Osteoblast (primary cell): Measurements from ENCODE around the gene LCN12. TPM values are rescaled to one million over a fixed set of nuclear protein-coding genes. Genes with fewer than 3 reads are reported as not detected.

ENCODE experiments used
- DNase-seq: peaks from one replicate; pipeline ENCODE4 v3.0.0; 2011; ENCODE audit warnings: low spot score, mixed read lengths; ENCODE audit not compliant: insufficient read length; ENCODE audit errors: missing footprints
- H2AFZ ChIP-seq: 2 replicates; pipeline ENCODE4 v1.6.0; 2011; ENCODE audit warnings: mild to moderate bottlenecking, low read length
- H3K27ac ChIP-seq: 2 replicates; pipeline ENCODE4 v1.5.1; 2011; ENCODE audit warnings: mild to moderate bottlenecking, low read depth, low read length, moderate library complexity
- H3K27me3 ChIP-seq: 2 replicates; pipeline ENCODE4 v1.6.0; 2012; ENCODE audit warnings: mild to moderate bottlenecking, control low read depth, inconsistent platforms, low read length, moderate library complexity; ENCODE audit not compliant: insufficient read depth
- H3K36me3 ChIP-seq: 2 replicates; pipeline ENCODE4 v1.5.1; 2011; ENCODE audit warnings: mild to moderate bottlenecking, low read length, control low read depth, moderate library complexity; ENCODE audit not compliant: insufficient read depth
- H3K4me1 ChIP-seq: 2 replicates; pipeline ENCODE4 v1.5.1; 2011; ENCODE audit warnings: mild to moderate bottlenecking, low read length, control low read depth, moderate library complexity; ENCODE audit not compliant: insufficient read depth
- H3K4me2 ChIP-seq: 2 replicates; pipeline ENCODE4 v1.6.0; 2011; ENCODE audit warnings: mild to moderate bottlenecking, low read length; ENCODE audit not compliant: insufficient read depth
- H3K4me3 ChIP-seq: fragments of 200-600 bp; sonication (generic); 3 replicates; pipeline ENCODE4 v1.5.1; 2012; ENCODE audit warnings: mild to moderate bottlenecking, low read length, inconsistent platforms; ENCODE audit not compliant: insufficient read depth
- H3K79me2 ChIP-seq: 2 replicates; pipeline ENCODE4 v1.6.0; 2012; ENCODE audit warnings: mild to moderate bottlenecking, low read length, control low read depth, inconsistent platforms; ENCODE audit not compliant: insufficient read depth
- H3K9me3 ChIP-seq: 2 replicates; pipeline ENCODE4 v1.5.1; 2011; ENCODE audit warnings: low read depth, low read length, control low read depth
- H4K20me1 ChIP-seq: 2 replicates; pipeline ENCODE4 v1.6.0; 2012; ENCODE audit warnings: mild to moderate bottlenecking, low read length, control low read depth; ENCODE audit not compliant: insufficient read depth
- CTCF ChIP-seq: IDR thresholded peaks from 2 replicates; pipeline ENCODE4 v1.5.1; 2011; ENCODE audit warnings: mild to moderate bottlenecking, low read depth, low read length, moderate library complexity; ENCODE audit errors: extremely low read depth
- total RNA-seq: library from RNA; depleted of rRNA; stranded (reverse); fragments of >200 nt; gene quantifications from 2 replicates; pipeline ENCODE4 v1.2.3, GENCODE V29; 2012

The LCN12 gene
- total RNA-seq, 1 donor = not detected

GRCh38 chr9:136985027-136985602 lies 33.0 kb downstream of the LCN12 start:
- no peak for DNase-seq
- Histone ChIP-seq H4K20me1 (no peaks in the 10 kb centered on the region), H3K4me2 (no peak overlapping the region), H3K27me3 (peaks cover 24% of the 10 kb centered on the region), H3K36me3 (no peaks in the 10 kb centered on the region), H3K27ac (no peak overlapping the region), H3K4me3 (no peak overlapping the region), H3K79me2 (no peaks in the 10 kb centered on the region), H3K4me1 (no peaks in the 10 kb centered on the region), H3K9me3 (no peaks in the 10 kb centered on the region), H2AFZ (no peak overlapping the region)
- TF ChIP-seq CTCF = no peak

- no peaks in the 10 kb centered on the region for H4K20me1 ChIP-seq
- H3K79me2 ChIP-seq = no peaks in the 10 kb centered on the region
- no peaks in the 10 kb centered on the region for H3K36me3 ChIP-seq
- H3K4me3 ChIP-seq = no peak overlapping the region
- no peaks in the 10 kb centered on the region for H3K9me3 ChIP-seq
- H2AFZ ChIP-seq = no peak overlapping the region
- no peak overlapping the region for H3K27ac ChIP-seq
- H3K27me3 ChIP-seq = peaks cover 24% of the 10 kb centered on the region
- no peak overlapping the region for H3K4me2 ChIP-seq
- DNase-seq = no peak
- TF ChIP-seq CTCF = no peak
- H3K4me1 ChIP-seq = no peaks in the 10 kb centered on the region
These were observed 33.8 kb downstream of the LCN12 start for GRCh38 chr9:136985853-136986252.

GRCh38 chr9:136988872-136989271 lies 36.8 kb downstream of the LCN12 start:
- Histone ChIP-seq H4K20me1 (peaks cover 2% of the 10 kb centered on the region), H3K27ac (no peak overlapping the region), H3K27me3 (peaks cover 23% of the 10 kb centered on the region), H3K36me3 (no peaks in the 10 kb centered on the region), H2AFZ (no peak overlapping the region), H3K79me2 (peaks cover 10% of the 10 kb centered on the region), H3K4me3 (no peak overlapping the region), H3K9me3 (no peaks in the 10 kb centered on the region), H3K4me1 (peaks cover 10% of the 10 kb centered on the region), H3K4me2 (no peak overlapping the region)
- DNase-seq = no peak
- no peak for TF ChIP-seq CTCF

- no peak for DNase-seq
- H3K4me3 ChIP-seq = no peak overlapping the region
- peaks cover 10% of the 10 kb centered on the region for H3K79me2 ChIP-seq
- no peaks in the 10 kb centered on the region for H3K9me3 ChIP-seq
- H3K27ac ChIP-seq = no peak overlapping the region
- no peak overlapping the region for H3K4me2 ChIP-seq
- no peak overlapping the region for H2AFZ ChIP-seq
- peaks cover 12% of the 10 kb centered on the region for H3K4me1 ChIP-seq
- H3K27me3 ChIP-seq = peaks cover 8% of the 10 kb centered on the region
- no peak for TF ChIP-seq CTCF
- H4K20me1 ChIP-seq = peaks cover 2% of the 10 kb centered on the region
- H3K36me3 ChIP-seq = no peaks in the 10 kb centered on the region
These were observed 38.3 kb downstream of the LCN12 start for GRCh38 chr9:136990242-136990911.
